K562 (cell line): ENCODE results near the gene PRPF39. TPM values are rescaled to one million over a fixed set of nuclear protein-coding genes. Genes with fewer than 3 reads are reported as not detected.

Experiments used
- ATAC-seq: fragments of 200-7000 bp; cut with Tn5 transposase; 3 replicates; pipeline ENCODE4 v1.9.1; 2020; ENCODE audit warnings: moderate library complexity
- BruUV-seq: library from RNA; stranded (reverse); fragments of 400-500 nt; replicated peaks from 2 replicates; lab custom pipeline; 2021; lab: Mats Ljungman, UMichigan
- CTCF ChIA-PET: fragments of 300-600 bp; formaldehyde crosslinking; extraction: SDS; loops from one replicate; lab custom pipeline; 2021; ENCODE audit warnings: low intra/inter-chr PET ratio; lab: Yijun Ruan, JAX
- POLR2A ChIA-PET: fragments of 300-600, 350-650 bp; sonication (Branson Sonifier 250); formaldehyde crosslinking; extraction: SDS; loops from one replicate; lab custom pipeline; 2021; ENCODE audit warnings: antibody characterized with exemption, inconsistent platforms; lab: Yijun Ruan, JAX
- DNase-seq, 4 experiments: peaks; one replicate each; pipeline versions ENCODE4 v3.0.0 to v3.0.0-alpha.2; 2011 to 2018; ENCODE audit warnings: low spot score in 3 of 4, mixed read lengths in 3 of 4; ENCODE audit errors: extremely low read depth in 1 of 4
- FAIRE-seq: peaks from 2 replicates; lab custom pipeline; 2011; peaks lifted over from hg19 to GRCh38; lab: Jason Lieb, UNC
- H2AFZ ChIP-seq: 2 replicates; pipeline ENCODE4 v1.6.0; 2011; ENCODE audit warnings: low read depth, low read length, control low read depth, inconsistent platforms
- H3K27ac ChIP-seq: fragments of 200-600 bp; 3 replicates; pipeline ENCODE4 v1.8.0; 2011; ENCODE audit warnings: low read depth, mild to moderate bottlenecking, control low read depth, inconsistent platforms, low read length, moderate library complexity, mixed read lengths; ENCODE audit errors: extremely low read depth
- H3K27me3 ChIP-seq, 2 experiments: fragments of 300-600 bp in 1 of 2; 2 replicates in 1 of 2; 3 replicates in 1 of 2; pipeline versions ENCODE4 v1.6.0 to v1.8.0; 2011; ENCODE audit warnings: inconsistent platforms in 2 of 2, low read length in 2 of 2, mild to moderate bottlenecking in 1 of 2, mixed read lengths in 1 of 2, moderate library complexity in 1 of 2; ENCODE audit not compliant: control insufficient read depth in 2 of 2, insufficient read depth in 2 of 2
- H3K36me3 ChIP-seq: fragments of 300-600 bp; 3 replicates; pipeline ENCODE4 v1.8.0; 2011; ENCODE audit warnings: mild to moderate bottlenecking, low read length, inconsistent platforms; ENCODE audit not compliant: control insufficient read depth, insufficient read depth
- H3K4me1 ChIP-seq, 2 experiments: fragments of 200-600 bp in 1 of 2; replicated peaks in 1 of 2; 2 replicates in 1 of 2; 3 replicates in 1 of 2; pipeline versions ENCODE4 v1.5.1 to v1.8.0; 2011; ENCODE audit warnings: inconsistent platforms in 2 of 2, low read length in 2 of 2, mild to moderate bottlenecking in 1 of 2, mixed read lengths in 1 of 2, moderate library complexity in 1 of 2; ENCODE audit not compliant: control insufficient read depth in 2 of 2, insufficient read depth in 2 of 2
- H3K4me2 ChIP-seq: 2 replicates; pipeline ENCODE4 v1.6.1; 2011; ENCODE audit warnings: low read length, control low read depth, inconsistent platforms, mixed read lengths; ENCODE audit not compliant: insufficient read depth
- H3K4me3 ChIP-seq: fragments of 200-600 bp; sonication (generic), shearing (Covaris generic); 2 replicates; pipeline ENCODE4 v1.5.1; 2016; ENCODE audit warnings: control low read depth, inconsistent platforms
- H3K79me2 ChIP-seq: fragments of 200-600 bp; 3 replicates; pipeline ENCODE4 v1.8.0; 2011; ENCODE audit warnings: low read length, inconsistent platforms; ENCODE audit not compliant: control insufficient read depth, insufficient read depth
- H3K9ac ChIP-seq, 2 experiments: 2 replicates each; pipeline versions ENCODE4 v1.6.0 to v1.6.1; 2011; ENCODE audit warnings: low read depth in 2 of 2, low read length in 2 of 2, control low read depth in 1 of 2, inconsistent platforms in 1 of 2, mild to moderate bottlenecking in 1 of 2, mixed read lengths in 1 of 2; ENCODE audit not compliant: insufficient read depth in 1 of 2
- H3K9me1 ChIP-seq: one replicate; pipeline ENCODE4 v1.6.0; 2011; ENCODE audit warnings: inconsistent platforms, mild to moderate bottlenecking, low read length, moderate library complexity; ENCODE audit not compliant: control insufficient read depth, insufficient read depth
- H3K9me3 ChIP-seq: replicated peaks from 2 replicates; pipeline ENCODE4 v1.5.1; 2011; ENCODE audit warnings: low read depth, low read length, inconsistent platforms; ENCODE audit not compliant: control insufficient read depth, insufficient read depth
- H4K20me1 ChIP-seq: replicated peaks from 2 replicates; pipeline ENCODE4 v1.6.1; 2011; ENCODE audit warnings: low read length, inconsistent platforms, mixed read lengths; ENCODE audit not compliant: control insufficient read depth, insufficient read depth
- ARNT ChIP-seq, 2 experiments: fragments of 450-650 bp; IDR thresholded peaks; 2 replicates each; pipeline ENCODE4 v1.6.1; 2016; ENCODE audit warnings: mild to moderate bottlenecking in 1 of 2
- GABPB1 ChIP-seq: sonication (generic); formaldehyde crosslinking; IDR thresholded peaks from 2 replicates; pipeline ENCODE4 v1.8.0; 2022; ENCODE audit warnings: mild to moderate bottlenecking, missing genetic modification reagents
- HMGN3 ChIP-seq: IDR thresholded peaks from 2 replicates; pipeline ENCODE4 v1.6.1; 2011; ENCODE audit warnings: borderline replicate concordance, low read depth, mild to moderate bottlenecking, mixed read lengths, low read length; ENCODE audit not compliant: insufficient read length; ENCODE audit errors: extremely low read depth
- KDM1A ChIP-seq, 2 experiments: fragments of 450-650 bp; IDR thresholded peaks; 2 replicates each; pipeline ENCODE4 v1.6.1; 2016; ENCODE audit warnings: mild to moderate bottlenecking in 2 of 2
- NONO ChIP-seq, 2 experiments: fragments of 200-400 bp in 1 of 2; fragments of 450-650 bp in 1 of 2; formaldehyde crosslinking in 1 of 2; IDR thresholded peaks; 2 replicates each; pipeline ENCODE4 v1.6.1; 2017; ENCODE audit warnings: low read depth in 2 of 2, mild to moderate bottlenecking in 2 of 2, moderate library complexity in 2 of 2, low read length in 1 of 2
- TEAD1 ChIP-seq, 2 experiments: fragments of 450-650 bp in 1 of 2; sonication (generic) in 1 of 2; formaldehyde crosslinking; IDR thresholded peaks; 2 replicates each; pipeline versions ENCODE4 v1.4.0 to v1.8.0; 2020 to 2022; ENCODE audit warnings: mild to moderate bottlenecking in 2 of 2, missing genetic modification reagents in 1 of 2
- ZNF280B ChIP-seq: fragments of 250-450 bp; sonication (Bioruptor Pico); IDR thresholded peaks from 2 replicates; pipeline ENCODE4 v1.5.1; 2021; ENCODE audit warnings: mild to moderate bottlenecking
- ZNF398 ChIP-seq: fragments of 250-450 bp; sonication (Bioruptor Pico); IDR thresholded peaks from 2 replicates; pipeline ENCODE4 v1.8.0; 2021; ENCODE audit warnings: moderate library complexity, mild to moderate bottlenecking, inconsistent platforms
- WGBS: fragments of 100-300 bp; shearing (Covaris generic); methylation state at CpG from one replicate; pipeline ENCODE4 v1.1.6; 2016; ENCODE audit warnings: low coverage, mixed read lengths; ENCODE audit not compliant: insufficient coverage; ENCODE audit errors: missing lambda C conversion rate; 5-methylcytosine and 5-hydroxymethylcytosine counted together
- in situ Hi-C: fragments of 300-500 bp; cut with MboI; formaldehyde crosslinking; loops from 4 replicates; pipeline ENCODE4 v1.15.0; 2018; ENCODE audit warnings: inconsistent platforms, mixed read lengths
- intact Hi-C: fragments of 100-400 bp; cut with micrococcal nuclease; formaldehyde crosslinking; loops from 2 replicates; pipeline ENCODE4 v1.14.2; 2022
- polyA plus RNA-seq, 8 experiments: library from polyadenylated mRNA; depleted of rRNA in 4 of 8; stranded (reverse) in 5 of 8; unstranded in 3 of 8; fragments of >200 nt; fragmentation: Nextera tagmentation in 2 of 8; fragmentation: Illumina TruSeq in 1 of 8; extraction: Ambion mirVana in 2 of 8; extraction: Trizol in 1 of 8; gene quantifications; 2 replicates each; pipeline versions ENCODE4 v1.2.1 to v1.2.3, GENCODE V29; 2011 to 2014; ENCODE audit warnings: inconsistent platforms in 1 of 8, missing spikeins in 1 of 8
- total RNA-seq, 7 experiments: library from RNA; depleted of rRNA in 6 of 7; stranded (reverse); fragments of >200 nt in 6 of 7; fragmentation: Illumina TruSeq in 2 of 7; extraction: Trizol in 2 of 7; gene quantifications; 2 replicates each; pipeline versions ENCODE4 v1.2.1 to v1.2.3, GENCODE V29; 2011 to 2021; ENCODE audit warnings: low replicate concordance in 1 of 7
- TF ChIP-seq, protein P1 (sequence below): sonication (generic); formaldehyde crosslinking; IDR thresholded peaks from 2 replicates; pipeline ENCODE4 v1.8.1; 2023; ENCODE audit warnings: mild to moderate bottlenecking, missing genetic modification reagents
- TF ChIP-seq, protein P2 (sequence below): fragments of 250-450 bp; sonication (Bioruptor Pico); IDR thresholded peaks from 2 replicates; pipeline ENCODE4 v1.4.0; 2020; ENCODE audit warnings: mild to moderate bottlenecking, moderate library complexity, borderline replicate concordance

The PRPF39 gene
- total and polyA plus RNA-seq, 9 of the 15 experiments (the other 6 are each of a cell fraction or from before 2014, with no cell fraction given): 13.3 to 50.4 (median 24.8) TPM

DNA sequence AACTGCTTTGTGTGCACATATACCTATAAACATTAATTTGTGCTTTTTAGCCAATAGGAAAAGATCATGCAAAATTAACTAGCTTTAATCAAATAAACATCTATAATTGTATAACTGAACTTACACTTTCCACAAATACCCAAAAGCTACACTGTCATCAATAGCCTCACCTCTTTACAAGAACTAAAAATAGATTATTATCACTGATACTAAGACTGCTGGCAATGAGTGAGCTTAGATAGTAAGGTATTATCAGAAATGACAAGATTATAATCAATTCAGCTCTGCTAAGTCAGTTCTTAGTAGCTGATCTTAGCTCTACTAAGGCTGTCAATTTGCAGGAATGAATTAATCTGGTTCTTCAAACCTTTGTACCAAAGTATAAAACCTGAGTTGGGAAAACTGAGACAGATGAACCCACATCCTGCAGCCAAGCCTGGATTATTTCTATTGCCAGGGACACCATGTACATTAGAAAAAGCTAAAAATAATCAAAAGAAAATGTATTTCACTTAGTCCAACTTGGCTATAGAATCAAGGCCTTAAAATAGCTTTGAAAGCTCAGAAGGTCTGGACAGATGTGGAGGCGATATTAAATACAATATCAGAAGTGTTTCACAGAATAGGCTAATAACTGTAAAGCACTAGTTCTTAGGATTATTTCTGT lies 45.2 kb downstream of the PRPF39 start (continued):
- TF ChIP-seq ZNF398: no peak

- FAIRE-seq (no peak), DNase-seq (no peak), ATAC-seq (no peak)
- no peaks in the 10 kb centered on the region; a peak in 2 of 5 replicates for H3K4me1 ChIP-seq
- H3K36me3 ChIP-seq: peaks cover 9% of the 10 kb centered on the region; the same call in 1 of the 3 replicates
- peaks cover 68% of the 10 kb centered on the region for H3K79me2 ChIP-seq
- H3K27me3 ChIP-seq: no peaks in the 10 kb centered on the region
- H3K9me3 ChIP-seq: no peaks in the 10 kb centered on the region
- POLR2A ChIA-PET: interaction anchor here (0.9 to 1.7 kb wide), 6 partner anchors 9 to 49 kb away, joined by 3 to 5 read pairs (median 3); partner anchors contain the start of gene PRPF39
- H3K4me2 ChIP-seq: peak overlapping the region; percentile 86
- CTCF ChIA-PET: no interaction called here
- 2% methylated on average over 9 of the region's 9 CpGs for WGBS
- in situ Hi-C loops: no loop called here
- H3K4me3 ChIP-seq: peak overlapping the region; percentile 91
- TSS peak; percentile 72 for BruUV-seq
- peak overlapping the region; percentile 89 for H2AFZ ChIP-seq
- TF ChIP-seq KDM1A (IDR thresholded peaks at IDR 0.05) (peak; percentile 85 to 89; a peak in 3 of 4 replicates), ARNT (IDR thresholded peaks at IDR 0.05) (no peak), HMGN3 (no peak), NONO (IDR thresholded peaks at IDR 0.05; ENCODE audit: low read depth in 2 of 2, low read length in 1 of 2) (no peak), ZNF280B (CRISPR knock-in tag) (no peak), GABPB1 (no peak), TEAD1 (CRISPR knock-in tag; IDR thresholded peaks at IDR 0.05) (no peak)
- TF ChIP-seq, protein P1, sequence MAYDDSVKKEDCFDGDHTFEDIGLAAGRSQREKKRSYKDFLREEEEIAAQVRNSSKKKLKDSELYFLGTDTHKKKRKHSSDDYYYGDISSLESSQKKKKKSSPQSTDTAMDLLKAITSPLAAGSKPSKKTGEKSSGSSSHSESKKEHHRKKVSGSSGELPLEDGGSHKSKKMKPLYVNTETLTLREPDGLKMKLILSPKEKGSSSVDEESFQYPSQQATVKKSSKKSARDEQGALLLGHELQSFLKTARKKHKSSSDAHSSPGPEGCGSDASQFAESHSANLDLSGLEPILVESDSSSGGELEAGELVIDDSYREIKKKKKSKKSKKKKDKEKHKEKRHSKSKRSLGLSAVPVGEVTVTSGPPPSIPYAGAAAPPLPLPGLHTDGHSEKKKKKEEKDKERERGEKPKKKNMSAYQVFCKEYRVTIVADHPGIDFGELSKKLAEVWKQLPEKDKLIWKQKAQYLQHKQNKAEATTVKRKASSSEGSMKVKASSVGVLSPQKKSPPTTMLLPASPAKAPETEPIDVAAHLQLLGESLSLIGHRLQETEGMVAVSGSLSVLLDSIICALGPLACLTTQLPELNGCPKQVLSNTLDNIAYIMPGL: no peak
- TF ChIP-seq, protein P2, sequence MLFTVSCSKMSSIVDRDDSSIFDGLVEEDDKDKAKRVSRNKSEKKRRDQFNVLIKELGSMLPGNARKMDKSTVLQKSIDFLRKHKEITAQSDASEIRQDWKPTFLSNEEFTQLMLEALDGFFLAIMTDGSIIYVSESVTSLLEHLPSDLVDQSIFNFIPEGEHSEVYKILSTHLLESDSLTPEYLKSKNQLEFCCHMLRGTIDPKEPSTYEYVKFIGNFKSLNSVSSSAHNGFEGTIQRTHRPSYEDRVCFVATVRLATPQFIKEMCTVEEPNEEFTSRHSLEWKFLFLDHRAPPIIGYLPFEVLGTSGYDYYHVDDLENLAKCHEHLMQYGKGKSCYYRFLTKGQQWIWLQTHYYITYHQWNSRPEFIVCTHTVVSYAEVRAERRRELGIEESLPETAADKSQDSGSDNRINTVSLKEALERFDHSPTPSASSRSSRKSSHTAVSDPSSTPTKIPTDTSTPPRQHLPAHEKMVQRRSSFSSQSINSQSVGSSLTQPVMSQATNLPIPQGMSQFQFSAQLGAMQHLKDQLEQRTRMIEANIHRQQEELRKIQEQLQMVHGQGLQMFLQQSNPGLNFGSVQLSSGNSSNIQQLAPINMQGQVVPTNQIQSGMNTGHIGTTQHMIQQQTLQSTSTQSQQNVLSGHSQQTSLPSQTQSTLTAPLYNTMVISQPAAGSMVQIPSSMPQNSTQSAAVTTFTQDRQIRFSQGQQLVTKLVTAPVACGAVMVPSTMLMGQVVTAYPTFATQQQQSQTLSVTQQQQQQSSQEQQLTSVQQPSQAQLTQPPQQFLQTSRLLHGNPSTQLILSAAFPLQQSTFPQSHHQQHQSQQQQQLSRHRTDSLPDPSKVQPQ: no peak
- H3K27ac ChIP-seq: peak overlapping the region; percentile 88
- H3K9ac ChIP-seq: peak overlapping the region; percentile 84 to 95
- H3K9me1 ChIP-seq: no peaks in the 10 kb centered on the region
- intact Hi-C loops: loop anchor here (2.0 kb wide), 2 partner anchors 119 to 173 kb away; partner anchors contain the start of genes KLHL28 and MIS18BP1
- 0 out of 2 replicates have a peak, but pooled peaks cover 5% of the 10 kb centered on the region for H4K20me1 ChIP-seq
These were observed 49.8 kb downstream of the PRPF39 start for GRCh38 chr14:45133683-45134050.
